ENCODE data around the gene PLXNA4. TPM values are rescaled to one million over a fixed set of nuclear protein-coding genes. Genes with fewer than 3 reads are reported as not detected.

PLXNA4 gene
- total RNA-seq, 1 donor from 2014 or later: 34.9 TPM

- DNase-seq (ENCODE audit: low spot score): peak; percentile 9
These were observed 426.6 kb downstream of the PLXNA4 start for GRCh38 chr7:132149436-132150304.

GRCh38 chr7:132148876-132149275, 427.4 kb downstream of the PLXNA4 start:
- no peak for DNase-seq (ENCODE audit: low spot score)

- DNase-seq (ENCODE audit: low spot score): peak; percentile 67
These were observed 430.8 kb downstream of the PLXNA4 start for GRCh38 chr7:132145466-132145865.

- DNase-seq (ENCODE audit: low spot score): no peak
These were observed 431.2 kb downstream of the PLXNA4 start for GRCh38 chr7:132145063-132145462.

GRCh38 chr7:132142006-132142405, 434.3 kb downstream of the PLXNA4 start:
- no peak for DNase-seq (ENCODE audit: low spot score)

GRCh38 chr7:132141109-132141508, 435.2 kb downstream of the PLXNA4 start:
- peak; percentile 67 for DNase-seq (ENCODE audit: low spot score)

- DNase-seq (ENCODE audit: low spot score): peak; percentile 35
These were observed 435.9 kb downstream of the PLXNA4 start for GRCh38 chr7:132140341-132140740.

GRCh38 chr7:132138817-132139216, 437.5 kb downstream of the PLXNA4 start:
- no peak for DNase-seq (ENCODE audit: low spot score)

GRCh38 chr7:132137681-132138080, 438.6 kb downstream of the PLXNA4 start:
- DNase-seq (ENCODE audit: low spot score): no peak

GRCh38 chr7:132135746-132136385, 440.4 kb downstream of the PLXNA4 start:
- DNase-seq (ENCODE audit: low spot score): no peak

GRCh38 chr7:132134814-132135445, 441.3 kb downstream of the PLXNA4 start:
- no peak for DNase-seq (ENCODE audit: low spot score)

GRCh38 chr7:132133501-132133900, 442.8 kb downstream of the PLXNA4 start:
- no peak for DNase-seq (ENCODE audit: low spot score)

GRCh38 chr7:132131196-132131595, 445.1 kb downstream of the PLXNA4 start:
- no peak for DNase-seq (ENCODE audit: low spot score)

GRCh38 chr7:132130497-132130896, 445.8 kb downstream of the PLXNA4 start:
- DNase-seq (ENCODE audit: low spot score): no peak

GRCh38 chr7:132125872-132126595, 450.2 kb downstream of the PLXNA4 start:
- no peak for DNase-seq (ENCODE audit: low spot score)

GRCh38 chr7:132125096-132125495, 451.2 kb downstream of the PLXNA4 start:
- DNase-seq (ENCODE audit: low spot score): no peak

GRCh38 chr7:132124575-132124974, 451.7 kb downstream of the PLXNA4 start:
- DNase-seq (ENCODE audit: low spot score): no peak

GRCh38 chr7:132123773-132124172, 452.5 kb downstream of the PLXNA4 start:
- no peak for DNase-seq (ENCODE audit: low spot score)

GRCh38 chr7:132122901-132123300, 453.4 kb downstream of the PLXNA4 start:
- DNase-seq (ENCODE audit: low spot score): no peak

- DNase-seq (ENCODE audit: low spot score): no peak
These were observed 454.3 kb downstream of the PLXNA4 start for GRCh38 chr7:132121987-132122386.

GRCh38 chr7:132118641-132119040, 457.6 kb downstream of the PLXNA4 start:
- DNase-seq (ENCODE audit: low spot score): no peak

GRCh38 chr7:132117636-132118035, 458.6 kb downstream of the PLXNA4 start:
- DNase-seq (ENCODE audit: low spot score): no peak
